ENCODE results near the gene MBP. TPM values are rescaled to one million over a fixed set of nuclear protein-coding genes. Genes with fewer than 3 reads are reported as not detected.

Gene MBP
- 90.6 TPM for total RNA-seq
- long read RNA-seq, full-length matches to known transcripts = 28 of 102 reads
- long read RNA-seq, partial matches to known transcripts = 6 of 102 reads
- long read RNA-seq, other reads (novel, unspliced or antisense) = 68 of 102 reads

GRCh38 chr18:77132369-77133050, at the start of gene MBP:
TSS of gene MBP (minus strand) at chr18:77132783. CDS start at chr18:77105261, 27,522 bp downstream.
- peak within 1 kb of the TSS; percentile 92 for H3K4me3 ChIP-seq
- TF ChIP-seq CTCF (IDR thresholded peaks at IDR 0.05) = no peak
- H3K9me3 ChIP-seq = no peaks in the 10 kb centered on the region
- no peaks in the 10 kb centered on the region for H3K36me3 ChIP-seq
- intact Hi-C loops (cut with DNase I) = no loop called here
- ATAC-seq = peak; percentile 87 to 93
- H3K27ac ChIP-seq = peak within 1 kb of the TSS; percentile 99
- peaks cover 4% of the 10 kb centered on the region for H3K27me3 ChIP-seq (ENCODE audit: low read depth)
- peak; percentile 91 for DNase-seq
- peaks cover 42% of the 10 kb centered on the region for H3K4me1 ChIP-seq

- Histone ChIP-seq H3K27me3 (ENCODE audit: low read depth) (no peaks in the 10 kb centered on the region), H3K36me3 (no peaks in the 10 kb centered on the region), H3K9me3 (no peaks in the 10 kb centered on the region), H3K4me1 (no peaks in the 10 kb centered on the region), H3K27ac (no peak overlapping the region), H3K4me3 (no peak overlapping the region)
- intact Hi-C loops (cut with DNase I) = no loop called here
- no peak for DNase-seq
- no peak for TF ChIP-seq CTCF (IDR thresholded peaks at IDR 0.05)
- no peak for ATAC-seq
These were observed 49.5 kb upstream of the MBP start for GRCh38 chr18:77181950-77182707.

GRCh38 chr18:77178559-77178958, 46.0 kb upstream of the MBP start:
- ATAC-seq = peak in 1 of 2 donors; percentile 29
- Histone ChIP-seq H3K4me3 (no peak overlapping the region), H3K27ac (no peak overlapping the region), H3K4me1 (no peaks in the 10 kb centered on the region), H3K27me3 (ENCODE audit: low read depth) (no peaks in the 10 kb centered on the region), H3K36me3 (no peaks in the 10 kb centered on the region), H3K9me3 (no peaks in the 10 kb centered on the region)
- DNase-seq = no peak
- intact Hi-C loops (cut with DNase I) = no loop called here
- no peak for TF ChIP-seq CTCF (IDR thresholded peaks at IDR 0.05)

- no peak overlapping the region for H3K27ac ChIP-seq
- no peak for TF ChIP-seq CTCF (IDR thresholded peaks at IDR 0.05)
- no peaks in the 10 kb centered on the region for H3K27me3 ChIP-seq (ENCODE audit: low read depth)
- no peaks in the 10 kb centered on the region for H3K36me3 ChIP-seq
- H3K4me3 ChIP-seq = no peak overlapping the region
- ATAC-seq = no peak
- no peaks in the 10 kb centered on the region for H3K9me3 ChIP-seq
- intact Hi-C loops (cut with DNase I) = no loop called here
- no peak for DNase-seq
- H3K4me1 ChIP-seq = no peaks in the 10 kb centered on the region
These were observed 44.4 kb upstream of the MBP start for GRCh38 chr18:77177009-77177408.

GRCh38 chr18:77173275-77174030, 40.9 kb upstream of the MBP start:
- no peak for DNase-seq
- no peak overlapping the region for H3K27ac ChIP-seq
- no peaks in the 10 kb centered on the region for H3K9me3 ChIP-seq
- no peaks in the 10 kb centered on the region for H3K4me1 ChIP-seq
- H3K36me3 ChIP-seq = no peaks in the 10 kb centered on the region
- intact Hi-C loops (cut with DNase I) = no loop called here
- H3K4me3 ChIP-seq = no peak overlapping the region
- no peak for ATAC-seq
- no peaks in the 10 kb centered on the region for H3K27me3 ChIP-seq (ENCODE audit: low read depth)
- no peak for TF ChIP-seq CTCF (IDR thresholded peaks at IDR 0.05)

Measured in lower lobe of right lung (tissue), 2 donors.